ENCODE data around the gene NCAM1.

NCAM1 gene

DNA sequence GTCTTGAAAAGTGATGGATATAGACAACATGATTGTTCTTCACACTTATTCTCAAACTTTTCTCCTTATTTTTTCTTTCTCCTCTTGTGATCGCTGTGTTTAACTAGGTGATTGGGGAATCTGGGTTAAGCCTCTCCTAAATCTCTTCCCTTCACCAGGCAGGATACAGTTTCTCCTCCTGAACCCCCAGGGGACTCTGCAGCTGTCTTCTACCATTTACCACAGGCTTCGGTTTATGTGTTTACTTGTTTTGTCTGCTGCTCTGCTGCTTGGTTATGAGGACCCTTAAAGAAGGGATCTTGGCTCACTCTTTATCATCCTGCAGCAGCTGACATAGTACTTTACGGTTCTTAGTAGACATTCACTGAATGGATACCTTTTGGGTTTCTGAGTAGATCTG, 124.2 kb downstream of the NCAM1 start:
- DNase-seq (ENCODE audit: low spot score), result no peak

DNA sequence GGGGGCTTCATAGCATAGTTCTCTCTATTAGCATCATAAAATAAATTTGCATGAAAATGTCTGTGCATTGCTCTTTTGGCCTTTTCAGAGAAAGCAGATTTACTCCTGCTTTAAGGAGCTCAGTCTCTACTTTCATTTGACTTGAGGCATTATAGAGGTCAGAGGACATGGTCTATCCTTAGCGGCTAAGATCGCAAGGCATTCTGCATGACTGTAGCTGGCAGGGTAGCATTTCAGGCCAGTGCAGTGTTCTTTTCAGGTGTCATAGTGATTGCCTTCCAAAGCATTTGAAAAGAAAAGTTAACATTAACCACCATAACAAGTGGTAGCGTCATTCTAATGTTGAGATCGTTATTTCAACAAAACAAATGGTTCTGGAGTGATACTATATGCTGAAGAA, 126.5 kb downstream of the NCAM1 start:
- DNase-seq (ENCODE audit: low spot score), result no peak

DNA sequence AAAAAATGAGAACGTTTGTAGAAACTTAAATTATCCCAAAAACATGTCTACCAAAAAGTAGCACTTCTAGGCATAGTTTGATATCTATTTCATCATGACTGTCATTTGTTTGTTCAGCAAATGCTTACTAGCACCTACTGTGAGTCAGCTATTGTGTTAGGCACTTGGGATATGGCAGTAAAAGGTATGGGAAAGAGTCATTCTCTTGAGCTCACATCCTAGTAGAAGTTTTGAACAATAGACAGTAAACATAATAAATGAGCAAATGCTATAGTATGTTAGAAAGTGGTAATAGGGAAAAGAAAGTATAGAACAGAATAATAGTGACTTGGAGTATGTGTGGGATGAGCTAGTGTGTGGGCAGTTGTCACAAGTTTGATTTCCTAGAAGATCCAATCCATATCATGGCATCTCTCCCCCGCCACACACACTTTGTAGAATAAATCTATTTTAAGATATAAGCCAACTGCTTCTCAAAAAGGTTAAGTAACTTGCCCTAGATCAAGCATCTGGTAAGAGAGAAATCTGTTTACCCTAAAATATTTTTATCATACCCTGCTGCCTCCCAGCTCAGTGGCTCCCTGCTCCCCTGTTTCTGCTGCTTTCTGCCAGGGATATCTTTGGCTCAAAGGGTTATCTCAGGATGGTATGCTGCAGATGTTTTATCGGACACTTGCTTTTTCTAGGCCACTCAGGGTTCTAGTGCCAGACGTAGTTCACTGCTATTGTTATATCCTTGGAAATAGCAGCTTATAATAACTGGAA, 129.7 kb downstream of the NCAM1 start:
- no peak for DNase-seq (ENCODE audit: low spot score)

DNA sequence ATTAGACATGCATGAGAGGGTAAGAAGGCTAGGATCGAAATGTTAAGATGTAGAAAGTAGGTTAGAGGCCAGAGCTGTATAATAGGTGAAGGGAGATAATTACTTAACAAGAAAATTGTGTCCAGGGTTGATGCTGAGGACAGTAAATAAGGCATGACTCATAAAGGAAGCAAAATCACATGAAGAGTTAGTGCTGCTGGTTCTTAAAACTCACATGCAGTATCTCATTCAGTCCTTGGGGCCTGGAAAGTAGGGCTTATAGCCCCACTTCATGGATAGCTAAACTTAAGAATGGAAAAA, 130.2 kb downstream of the NCAM1 start:
- DNase-seq (ENCODE audit: low spot score), result no peak

DNA sequence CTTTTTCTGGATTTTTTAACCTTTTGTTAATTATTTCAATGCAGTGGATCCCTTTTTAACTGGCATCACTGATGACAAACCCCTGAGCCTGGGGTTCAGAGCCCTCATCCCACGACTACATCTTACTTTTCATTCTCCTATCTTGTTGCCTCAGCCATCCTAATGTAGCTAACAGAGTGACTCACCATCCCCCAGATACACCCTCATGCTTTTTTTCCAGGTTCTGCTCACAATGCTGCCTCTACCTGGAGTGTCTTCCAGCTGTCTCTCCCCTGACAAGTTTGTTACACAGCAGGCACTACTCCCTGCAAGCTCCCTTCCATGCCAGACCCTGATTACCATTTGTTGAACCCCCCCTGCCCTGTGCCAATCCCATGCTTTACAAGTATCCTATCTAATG, 135.4 kb downstream of the NCAM1 start:
- no peak for DNase-seq (ENCODE audit: low spot score)

DNA sequence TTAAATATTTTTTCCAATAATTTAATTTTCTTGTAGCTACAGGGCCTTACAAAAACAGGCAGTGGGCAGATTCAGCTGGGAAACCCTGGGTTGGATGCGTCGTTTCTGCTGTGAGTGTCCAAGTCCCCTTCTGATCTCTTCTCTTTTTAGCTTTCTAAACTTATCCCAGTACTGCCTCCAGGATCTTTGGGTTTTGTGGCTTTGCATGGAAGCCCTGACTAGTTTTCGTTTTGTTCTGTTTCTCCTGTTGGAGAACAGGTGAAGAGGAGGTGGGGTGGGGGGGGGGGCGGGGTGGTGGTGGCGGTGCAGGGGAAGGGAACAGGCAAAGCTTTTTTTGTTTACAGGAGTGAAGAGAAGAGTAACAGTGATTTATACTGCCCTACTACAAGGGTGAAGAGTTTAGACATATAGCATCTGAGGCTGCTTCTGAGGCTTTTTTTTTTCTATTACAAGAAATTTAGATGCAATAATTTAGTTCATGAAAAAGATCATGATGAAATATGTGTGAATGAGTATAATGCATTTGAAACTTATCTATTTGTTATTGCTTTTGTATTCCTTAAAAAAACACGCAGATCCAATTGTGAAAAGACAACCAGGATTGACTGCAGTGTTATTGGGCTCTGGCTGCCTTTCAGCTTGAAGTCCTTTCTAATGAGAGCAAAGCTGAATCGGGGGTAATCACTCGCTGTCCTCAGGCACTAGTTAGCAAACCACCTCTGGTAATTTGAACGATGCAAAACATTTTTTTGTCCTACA, 142.9 kb downstream of the NCAM1 start:
- no peak for DNase-seq (ENCODE audit: low spot score)

DNA sequence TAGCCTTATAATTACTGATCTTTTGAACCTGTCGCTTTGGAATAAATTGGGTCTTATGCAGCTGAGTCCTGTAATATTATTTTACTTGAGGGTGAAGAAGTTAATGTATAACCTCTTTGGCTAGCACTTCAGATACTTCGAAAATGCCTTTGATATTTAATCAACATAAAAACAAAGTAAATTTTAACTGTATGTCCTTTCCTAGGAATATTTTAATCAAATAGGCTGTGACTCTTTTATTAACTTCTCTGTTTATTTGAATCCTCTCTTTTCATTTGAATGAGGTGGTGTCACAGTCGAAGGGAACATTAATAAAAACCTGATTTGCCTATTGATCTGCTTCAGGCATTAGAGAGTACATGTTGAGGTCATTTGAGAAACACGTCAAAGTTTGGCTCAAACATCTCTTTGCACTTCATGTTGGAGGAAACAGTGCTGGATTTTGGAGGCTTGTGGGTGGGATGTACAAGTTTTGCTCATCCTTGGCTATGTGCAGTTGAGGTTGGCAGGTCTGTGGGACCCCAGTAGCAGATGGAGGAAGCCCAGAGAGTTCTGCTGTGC, 143.6 kb downstream of the NCAM1 start:
- DNase-seq (ENCODE audit: low spot score), result no peak

DNA sequence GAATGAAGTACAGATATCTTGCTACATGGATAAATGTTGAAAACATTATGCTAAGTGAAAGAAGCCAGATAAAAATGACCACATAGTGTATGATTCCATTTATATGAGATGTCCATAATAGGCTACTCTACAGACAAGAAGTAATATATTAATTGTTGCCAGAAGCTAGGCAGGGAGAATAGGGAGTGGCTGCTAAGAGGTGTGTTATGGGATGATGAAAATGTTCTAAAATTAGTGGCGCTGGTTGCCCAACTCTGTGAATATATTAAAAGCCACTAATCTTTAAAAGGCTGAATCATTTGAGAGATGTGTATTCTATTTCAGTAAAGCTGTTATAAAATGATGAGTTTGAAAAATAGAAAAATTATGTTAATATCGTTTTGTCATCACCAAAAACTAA, 144.4 kb downstream of the NCAM1 start:
- DNase-seq (ENCODE audit: low spot score), result no peak

DNA sequence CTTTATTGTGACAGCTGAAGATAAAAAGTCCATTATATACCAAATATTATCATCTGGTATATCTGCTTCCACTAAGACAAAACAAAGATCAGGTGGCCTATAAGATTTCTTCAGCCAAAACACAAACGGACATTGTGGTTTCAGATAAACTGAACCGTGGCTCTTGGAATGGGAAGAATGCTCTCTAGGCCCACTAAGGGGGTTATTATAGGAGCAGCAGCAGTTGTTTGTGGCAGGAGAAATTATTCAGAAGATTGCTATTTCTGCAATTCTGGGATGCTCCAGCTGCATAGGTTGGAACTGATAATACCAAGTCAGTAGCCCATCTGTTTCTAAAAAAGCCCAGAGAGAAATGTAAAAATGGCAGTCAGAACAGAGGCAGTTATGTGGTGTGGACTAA, 145.3 kb downstream of the NCAM1 start:
- no peak for DNase-seq (ENCODE audit: low spot score)

DNA sequence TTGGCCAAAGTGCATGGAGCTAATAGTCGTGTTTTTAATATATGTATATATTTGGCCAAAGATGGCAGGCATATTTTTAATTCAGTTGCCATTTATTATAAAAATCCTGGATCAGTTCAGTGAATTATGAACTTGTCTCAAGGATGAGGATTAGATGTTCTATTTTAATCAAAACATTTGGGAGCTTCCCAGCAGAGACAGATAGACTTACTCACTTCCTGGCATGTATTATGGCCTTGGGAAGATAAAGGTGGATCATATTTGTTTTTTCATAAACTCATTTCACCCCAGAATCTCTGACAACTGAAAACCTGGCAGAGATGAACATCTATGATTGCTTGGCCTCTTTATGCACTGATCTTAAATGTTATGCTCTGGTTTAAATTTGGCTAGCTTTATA, 148.8 kb downstream of the NCAM1 start:
- no peak for DNase-seq (ENCODE audit: low spot score)

DNA sequence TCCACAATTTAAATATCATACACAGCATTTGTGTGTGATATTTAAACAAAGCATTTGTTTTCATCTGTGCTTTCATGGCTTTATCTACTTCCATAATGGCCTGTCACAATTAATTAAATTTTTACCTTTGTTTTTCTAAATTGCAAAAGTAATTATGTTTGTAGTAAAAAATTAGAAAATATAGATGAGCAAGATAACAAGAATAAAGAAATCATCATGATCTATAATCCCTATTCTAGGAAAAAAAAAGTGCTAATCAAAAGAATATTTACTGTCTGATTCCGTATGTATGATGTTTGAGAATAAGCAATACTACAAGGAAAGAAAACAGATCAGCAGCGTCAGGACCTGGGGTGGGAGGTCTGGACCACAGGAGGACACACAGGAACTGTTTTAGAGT, 149.9 kb downstream of the NCAM1 start:
- DNase-seq (ENCODE audit: low spot score), result peak; percentile 24

DNA sequence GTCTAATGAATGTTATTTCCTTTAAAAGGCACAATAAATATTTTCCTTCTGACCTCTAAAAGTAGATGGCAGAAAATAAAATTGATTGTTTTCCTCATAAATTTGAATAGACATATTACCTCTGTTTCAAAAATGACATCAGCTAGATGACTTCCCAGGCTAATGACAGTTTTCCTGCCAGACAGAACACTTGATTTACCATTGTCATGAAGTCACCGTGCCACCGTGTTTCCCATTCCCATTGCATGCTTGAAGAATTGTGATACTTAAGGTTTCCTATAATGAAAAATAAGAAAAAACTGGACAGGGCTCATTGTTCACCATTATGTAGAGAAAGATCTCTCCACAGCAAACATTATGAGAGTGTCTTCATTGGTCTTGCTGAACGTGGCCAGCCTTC, 151.1 kb downstream of the NCAM1 start:
- DNase-seq (ENCODE audit: low spot score), result no peak

DNA sequence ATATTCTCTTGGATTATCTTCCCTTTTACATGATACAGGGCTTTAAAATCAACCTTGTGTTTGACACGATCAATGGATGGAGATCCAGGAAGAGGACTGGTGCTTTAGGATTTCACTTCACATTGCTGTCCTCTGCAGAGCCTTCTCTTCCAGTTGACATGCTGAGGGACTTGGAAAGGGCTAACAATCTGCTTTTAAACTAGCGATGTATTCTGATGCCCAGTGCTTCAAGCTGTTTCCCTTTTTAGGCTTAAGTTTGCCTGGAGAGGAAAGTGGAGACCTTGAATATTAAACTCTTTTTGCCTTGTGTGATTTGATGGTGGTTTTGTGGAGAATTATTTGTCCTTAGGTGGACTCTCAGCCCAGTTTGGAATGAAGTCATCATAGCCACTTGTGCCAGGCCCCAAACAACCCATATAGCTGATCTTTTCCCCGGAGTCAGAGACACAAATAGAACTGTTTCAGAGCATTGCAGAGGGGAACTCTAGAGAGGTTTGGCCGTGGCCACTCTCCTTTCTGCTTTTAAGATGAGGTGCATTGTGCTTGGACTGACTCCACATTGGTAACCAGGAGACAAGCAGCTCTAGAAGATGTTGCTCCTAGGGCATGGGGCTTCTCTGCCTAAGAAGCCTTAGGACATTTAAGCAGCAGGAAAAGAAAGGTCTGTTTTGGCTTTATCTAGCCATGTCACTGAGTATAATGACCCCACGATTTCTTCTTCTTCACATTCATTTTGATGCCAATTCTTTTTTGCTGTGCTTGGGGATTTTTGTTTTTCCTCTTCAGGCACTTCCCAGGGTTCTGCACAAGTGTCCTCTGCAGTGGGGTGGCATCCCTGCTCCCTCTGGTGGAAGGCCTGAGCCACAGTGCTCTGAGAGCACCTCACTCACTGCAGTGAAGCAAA, 152.8 kb downstream of the NCAM1 start:
- peak; percentile 31 for DNase-seq (ENCODE audit: low spot score)

DNA sequence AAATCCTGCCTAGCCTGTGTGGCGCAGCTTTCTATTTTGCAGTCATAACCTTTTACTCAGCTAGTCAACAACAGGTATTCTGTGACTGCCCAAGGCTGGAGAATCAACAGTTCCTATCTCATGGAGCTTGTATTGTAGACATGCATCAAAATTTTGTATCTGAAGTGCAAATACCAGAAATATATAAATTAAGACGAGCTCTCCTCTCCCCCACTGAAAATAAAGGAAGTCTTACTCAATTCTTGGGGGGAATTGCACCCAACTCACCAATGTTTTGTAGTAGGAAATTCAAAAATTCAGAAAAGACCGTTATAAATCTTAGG, 153.4 kb downstream of the NCAM1 start:
- no peak for DNase-seq (ENCODE audit: low spot score)

DNA sequence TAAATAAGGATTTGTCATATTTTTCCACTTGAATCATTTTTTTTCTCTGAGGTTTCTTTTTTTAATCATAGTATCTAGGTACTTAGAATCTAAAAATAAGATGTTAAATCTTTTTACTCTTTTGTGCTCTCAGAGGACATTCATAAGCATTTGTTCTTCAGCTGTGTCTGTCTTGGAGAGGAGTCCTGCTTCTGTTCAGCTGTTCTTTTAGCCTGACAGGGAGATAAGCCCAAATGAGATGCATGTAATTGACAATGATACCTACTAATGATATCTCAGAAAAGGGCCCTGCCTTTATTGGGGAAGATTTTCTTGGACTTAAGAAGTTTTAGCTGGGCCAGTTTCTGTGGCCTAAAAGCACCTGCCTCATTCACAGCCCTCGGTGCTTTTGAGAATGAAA, 156.9 kb downstream of the NCAM1 start:
- peak; percentile 23 for DNase-seq (ENCODE audit: low spot score)

DNA sequence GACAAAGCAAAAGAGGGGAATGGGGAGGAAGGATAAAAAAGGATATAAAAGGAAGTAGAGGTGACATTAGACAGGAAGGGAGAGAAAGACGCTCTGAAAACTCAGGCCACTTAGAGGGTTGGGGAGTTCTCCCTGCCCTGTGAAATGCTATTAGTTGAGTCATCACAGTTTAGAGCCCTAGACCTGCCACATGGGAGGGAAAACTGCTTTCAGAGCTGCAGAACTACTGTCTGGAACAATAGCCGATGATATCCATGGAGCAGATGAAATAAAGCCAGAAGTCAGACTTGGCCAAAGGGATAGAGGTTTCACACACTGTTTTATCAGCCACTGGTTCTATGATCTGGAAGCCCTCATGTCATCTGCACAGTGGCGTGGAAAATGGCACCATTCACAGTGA, 157.9 kb downstream of the NCAM1 start:
- peak; percentile 18 for DNase-seq (ENCODE audit: low spot score)

DNA sequence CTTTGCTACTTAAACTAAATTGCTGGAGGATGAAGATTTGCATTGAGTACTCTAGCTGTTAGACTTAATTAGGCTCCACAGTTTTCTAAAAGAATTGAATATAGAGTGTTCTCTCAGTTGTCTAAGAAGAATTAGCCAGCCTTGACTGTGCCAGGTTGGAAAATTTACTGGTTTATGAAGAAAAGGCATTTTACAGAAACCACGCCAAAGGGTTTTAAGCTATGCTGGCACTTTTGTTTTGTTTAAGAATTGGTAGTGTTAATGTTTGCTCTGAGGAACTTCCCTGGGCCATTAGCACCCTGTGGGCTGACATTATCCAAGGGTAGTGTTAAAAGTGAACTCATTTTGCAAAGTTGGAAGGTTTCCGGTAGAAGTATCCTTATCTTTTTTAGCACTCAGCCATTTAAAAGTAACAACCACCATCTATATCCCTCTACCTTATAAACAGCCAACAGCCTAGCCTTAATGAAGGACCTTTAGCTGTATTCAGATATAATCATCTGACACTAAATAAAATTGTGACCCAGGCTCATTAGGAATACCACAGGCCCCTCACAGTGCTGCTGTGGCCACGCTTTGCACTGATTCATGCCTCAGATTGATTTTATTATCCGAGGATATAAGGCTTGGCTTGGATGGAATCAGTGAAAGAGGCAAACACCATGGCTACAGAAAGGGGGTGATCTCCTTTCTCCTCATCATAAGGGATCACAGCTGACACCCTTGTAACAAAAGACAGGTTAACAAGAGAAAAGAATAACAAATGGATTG, 158.9 kb downstream of the NCAM1 start:
- DNase-seq (ENCODE audit: low spot score), result no peak

DNA sequence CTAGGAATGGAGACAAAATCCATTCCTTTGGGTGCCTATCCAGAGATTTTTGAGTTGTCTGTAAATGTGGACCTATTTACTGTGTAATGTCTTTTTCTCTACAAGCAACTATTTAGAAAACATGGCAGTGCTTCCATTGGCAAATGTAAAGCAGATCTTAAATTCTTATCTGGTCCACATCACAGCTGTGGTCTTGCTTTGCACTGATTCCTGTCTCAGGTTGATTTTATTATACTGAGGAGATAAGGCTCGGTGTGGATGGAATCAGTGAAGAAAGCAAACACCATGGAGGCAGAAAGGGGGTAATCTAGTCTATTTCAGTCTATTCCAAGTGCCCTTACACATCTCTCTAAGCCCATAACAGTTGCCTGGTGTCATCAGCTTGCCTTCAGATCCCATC, 160.5 kb downstream of the NCAM1 start:
- peak; percentile 83 for DNase-seq (ENCODE audit: low spot score)

DNA sequence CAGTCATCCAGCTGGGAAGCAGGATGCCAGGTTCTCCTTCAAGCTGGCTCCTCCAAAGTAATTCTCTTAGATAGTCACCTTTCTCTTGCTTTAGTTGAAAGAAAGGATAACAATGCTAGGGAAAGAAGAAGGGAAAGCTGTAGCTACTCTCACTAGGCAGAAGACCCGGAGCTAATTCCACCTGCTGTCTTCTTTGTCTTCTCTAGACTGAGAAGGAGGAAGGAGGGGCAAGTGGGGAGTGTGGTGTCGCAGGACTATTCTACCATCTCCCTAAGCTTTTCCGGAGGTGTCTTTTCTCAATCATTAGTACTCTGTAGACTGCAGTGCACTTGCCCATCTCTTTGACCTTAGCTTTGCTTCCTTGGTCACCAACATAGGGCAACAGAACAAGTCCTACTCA, 162.8 kb downstream of the NCAM1 start:
- DNase-seq (ENCODE audit: low spot score), result no peak

DNA sequence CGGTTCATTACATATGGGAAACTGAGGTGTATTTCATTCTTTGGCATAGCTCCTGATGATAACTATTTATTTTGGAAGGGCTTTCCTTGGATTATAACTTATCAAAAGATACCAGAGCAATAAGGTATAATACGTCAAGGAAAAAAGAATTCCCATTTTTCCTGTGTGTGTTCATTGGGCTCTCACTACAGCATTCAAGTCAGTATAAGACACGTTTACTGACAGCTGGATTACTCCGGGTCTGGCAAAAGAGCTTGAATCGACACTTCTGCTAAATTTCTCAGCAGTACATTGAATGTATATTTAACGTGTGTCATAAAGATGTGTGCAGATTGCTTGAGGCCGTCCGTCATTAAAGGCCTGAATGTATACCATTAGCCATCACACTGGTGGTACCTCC, 163.4 kb downstream of the NCAM1 start:
- DNase-seq (ENCODE audit: low spot score), result no peak

DNA sequence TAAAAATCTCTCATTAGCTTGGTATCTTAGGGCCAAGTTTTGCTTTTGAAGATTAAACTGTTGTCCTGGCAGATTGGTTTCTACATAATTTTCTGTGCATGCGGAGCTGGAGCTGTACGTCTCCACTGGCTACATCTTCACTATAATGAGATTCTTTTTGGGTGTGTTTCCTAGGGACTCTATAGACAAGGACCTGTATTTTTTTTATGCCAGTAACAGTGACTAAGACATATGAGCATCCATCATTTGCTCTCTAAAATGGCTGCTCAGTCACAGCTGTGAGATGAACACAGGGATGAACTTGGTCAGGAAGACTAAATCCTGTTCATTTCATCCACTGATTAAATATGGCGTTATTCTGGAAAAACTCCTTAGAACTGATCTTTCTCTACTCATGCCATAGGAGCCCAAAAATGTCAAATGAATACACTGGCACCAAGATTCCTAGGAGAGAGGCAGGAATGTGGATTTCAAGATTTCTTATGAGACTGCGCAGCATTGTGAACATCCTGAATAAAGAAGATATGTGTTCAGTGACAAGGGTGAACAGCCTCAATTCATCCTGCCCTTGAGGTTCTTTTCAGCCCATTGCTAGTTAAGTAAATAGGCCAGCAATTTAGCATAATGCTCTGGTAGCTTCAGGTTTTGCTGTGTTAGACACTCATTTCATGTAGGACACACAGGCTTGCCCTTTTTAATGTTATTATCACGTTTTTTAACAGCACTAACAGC, 168.2 kb downstream of the NCAM1 start:
- no peak for DNase-seq (ENCODE audit: low spot score)

All from SK-N-DZ (cell line).